Small intestine (tissue), 7 donors: ENCODE results near the gene ZNF557. TPM values are rescaled to one million over a fixed set of nuclear protein-coding genes. Genes with fewer than 3 reads are reported as not detected.
"Not testable (repeated sequence)": the region's sequence is repeated elsewhere in the genome, so short reads cannot be mapped to it uniquely, and the experiment has no call there.

Experiments used
- DNase-seq, 2 donors: peaks; one replicate each; pipeline versions ENCODE4 v3.0.0 to v3.0.0-alpha.2; 2013
- FAIRE-seq: peaks from 2 replicates; lab custom pipeline; 2012; peaks lifted over from hg19 to GRCh38; lab: Jason Lieb, UNC
- H3K27ac ChIP-seq, 3 donors: one replicate each; pipeline ENCODE4 v1.5.1; 2013; ENCODE audit warnings: low read length in 2 of 3, mild to moderate bottlenecking in 2 of 3, control low read depth in 1 of 3, inconsistent platforms in 1 of 3, low read depth in 1 of 3, moderate library complexity in 1 of 3
- H3K27me3 ChIP-seq, 3 donors: one replicate each; pipeline ENCODE4 v1.6.1; 2013; ENCODE audit warnings: low read length in 3 of 3, inconsistent platforms in 1 of 3; ENCODE audit not compliant: control insufficient read depth in 3 of 3, insufficient read depth in 3 of 3
- H3K36me3 ChIP-seq, 3 donors: one replicate each; pipeline ENCODE4 v1.6.1; 2013; ENCODE audit warnings: low read length in 3 of 3, inconsistent platforms in 1 of 3, low read depth in 1 of 3, mild to moderate bottlenecking in 1 of 3, moderate library complexity in 1 of 3; ENCODE audit not compliant: control insufficient read depth in 3 of 3, insufficient read depth in 2 of 3
- H3K4me1 ChIP-seq, 3 donors: one replicate each; pipeline ENCODE4 v1.6.1; 2013; ENCODE audit warnings: low read length in 2 of 3, inconsistent platforms in 1 of 3, low read depth in 1 of 3, mild to moderate bottlenecking in 1 of 3, moderate library complexity in 1 of 3; ENCODE audit not compliant: control insufficient read depth in 3 of 3, insufficient read depth in 2 of 3
- H3K4me3 ChIP-seq, 3 donors: one replicate each; pipeline ENCODE4 v1.5.1; 2013; ENCODE audit warnings: low read length in 3 of 3, control low read depth in 1 of 3, inconsistent platforms in 1 of 3, low read depth in 1 of 3, mild to moderate bottlenecking in 1 of 3, moderate library complexity in 1 of 3
- H3K9me3 ChIP-seq, 2 donors: one replicate each; pipeline ENCODE4 v1.6.1; 2013; ENCODE audit warnings: low read depth in 1 of 2, low read length in 1 of 2; ENCODE audit not compliant: control insufficient read depth in 2 of 2, insufficient read depth in 1 of 2
- WGBS, 3 donors: extraction: QIAGEN DNeasy Blood & Tissue Kit; methylation state at CpG; one replicate each; pipeline ENCODE4 v1.1.7; 2013; 5-methylcytosine and 5-hydroxymethylcytosine counted together
- polyA plus RNA-seq, 4 donors: library from polyadenylated mRNA; stranded (reverse) in 3 of 4; unstranded in 1 of 4; fragments of 200-250 nt in 3 of 4; fragments of 120-200 nt in 1 of 4; gene quantifications; one replicate each; pipeline versions ENCODE4 v1.2.1 to v1.2.3, GENCODE V29; 2013
- donor health status: healthy with polysubstance abuse.
- donor health status: control.
- donor health status: control.
- donor health status: Bipolar disorder and iron deficiency.
- donor health status: healthy.

ZNF557 gene
- polyA plus RNA-seq, 4 donors, result 1.9 to 6.6 (median 2.4) TPM

- WGBS, 3 donors, result 83 to 94% (median 91%) methylated on average over 7 of the region's 7 CpGs
- H3K27me3 ChIP-seq, DNase-seq, H3K4me3 ChIP-seq, H3K9me3 ChIP-seq, H3K27ac ChIP-seq, H3K4me1 ChIP-seq, H3K36me3 ChIP-seq, FAIRE-seq: not testable (repeated sequence)
These were observed 16.6 kb upstream of the ZNF557 start for GRCh38 chr19:7052896-7053295.

GRCh38 chr19:7054635-7055368 lies 14.7 kb upstream of the ZNF557 start:
- 95 to 97% (median 96%) methylated on average over 8 to 12 of the region's 14 CpGs for WGBS, 3 donors
- not testable (repeated sequence) for H3K27ac ChIP-seq, H3K36me3 ChIP-seq, H3K4me3 ChIP-seq, H3K9me3 ChIP-seq, H3K27me3 ChIP-seq, DNase-seq, H3K4me1 ChIP-seq
- FAIRE-seq, result peak; percentile 26

DNA sequence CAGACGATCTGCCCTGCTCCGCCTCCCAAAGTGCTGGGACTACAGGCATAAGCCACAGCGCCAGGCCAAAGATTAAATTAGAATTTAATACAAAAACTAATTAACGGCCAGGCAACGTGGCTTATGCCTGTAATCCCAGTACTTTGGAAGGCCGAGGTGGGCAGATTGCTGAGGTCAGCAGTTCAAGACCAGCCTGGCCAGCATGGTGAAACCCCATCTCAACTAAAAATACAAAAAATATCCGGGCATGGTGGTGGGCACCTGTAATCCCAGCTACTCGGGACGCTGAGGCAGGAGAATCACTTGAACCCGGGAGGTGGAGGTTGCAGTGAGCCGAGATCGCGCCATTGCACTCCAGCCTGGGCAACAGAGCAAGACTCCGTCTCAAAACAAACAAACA lies 13.8 kb upstream of the ZNF557 start:
- H3K4me3 ChIP-seq, H3K27me3 ChIP-seq, H3K36me3 ChIP-seq, H3K27ac ChIP-seq, FAIRE-seq, H3K4me1 ChIP-seq, H3K9me3 ChIP-seq, DNase-seq: not testable (repeated sequence)
- WGBS, 3 donors, result 89 to 92% (median 90%) methylated on average over 12 of the region's 14 CpGs

DNA sequence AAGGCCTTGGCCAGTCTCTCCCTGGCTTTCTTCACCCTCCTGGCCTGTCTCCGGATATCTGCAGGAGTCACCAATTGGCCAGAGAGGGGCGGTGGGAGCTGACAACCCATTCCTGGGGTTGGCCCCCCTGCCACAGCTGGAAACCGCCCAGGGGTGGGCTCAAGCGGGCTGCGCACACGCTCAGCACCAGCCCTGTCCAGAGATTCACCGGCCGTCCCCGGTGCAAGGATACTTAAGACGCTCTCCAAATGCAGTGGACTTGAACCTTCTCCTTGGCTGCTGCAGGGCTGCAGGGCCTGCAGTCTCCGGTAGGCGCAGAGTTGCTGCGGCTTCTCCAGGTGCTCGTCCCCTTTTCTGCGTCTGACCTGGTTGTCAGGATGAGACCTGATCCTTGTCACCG lies 13.1 kb upstream of the ZNF557 start:
- H3K4me1 ChIP-seq, H3K36me3 ChIP-seq, H3K27ac ChIP-seq, H3K27me3 ChIP-seq, FAIRE-seq, H3K9me3 ChIP-seq, H3K4me3 ChIP-seq, DNase-seq: not testable (repeated sequence)
- WGBS, 3 donors, result 84 to 95% (median 89%) methylated on average over 8 of the region's 16 CpGs

DNA sequence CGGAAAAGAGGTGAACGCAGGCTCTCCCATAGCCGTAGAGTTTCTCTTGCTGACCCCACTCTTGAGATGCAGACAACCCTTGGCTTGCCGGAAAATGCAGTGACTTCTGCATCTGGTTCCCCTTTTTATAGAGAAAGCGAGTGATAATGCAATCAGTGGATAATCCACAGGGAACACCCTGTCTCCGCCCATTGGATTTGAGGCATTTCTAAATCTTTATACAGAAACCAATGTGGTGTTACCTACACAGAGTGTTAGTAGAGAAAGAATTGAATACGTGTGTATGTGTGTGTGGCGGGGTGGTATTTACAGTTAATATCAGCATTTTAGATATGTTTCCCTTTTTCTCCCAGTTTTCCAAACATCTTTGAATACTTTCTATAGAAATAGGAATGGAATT lies 10.9 kb upstream of the ZNF557 start, which contains the start of gene MBD3L3:
TSS of gene MBD3L3 (minus strand) at position 101 of the 400 bp plus-strand sequence. CDS start at position 30, 71 bp downstream.
- H3K4me1 ChIP-seq, DNase-seq, H3K36me3 ChIP-seq, H3K27me3 ChIP-seq, H3K9me3 ChIP-seq, H3K4me3 ChIP-seq, FAIRE-seq, H3K27ac ChIP-seq: not testable (repeated sequence)
- no CpG with 5 or more reads among the region's 8 CpGs for WGBS, 3 donors

- not testable (repeated sequence) for DNase-seq, H3K27ac ChIP-seq, H3K9me3 ChIP-seq, FAIRE-seq, H3K36me3 ChIP-seq, H3K27me3 ChIP-seq, H3K4me3 ChIP-seq, H3K4me1 ChIP-seq
- WGBS, 3 donors, result 58 to 71% (median 63%) methylated on average over 1 of the region's 2 CpGs
These were observed 9.5 kb upstream of the ZNF557 start for GRCh38 chr19:7059977-7060376.

GRCh38 chr19:7063339-7063738 lies 6.2 kb upstream of the ZNF557 start:
- Histone ChIP-seq H3K9me3 (peaks cover 0 to 6% of the 10 kb centered on the region in 2 donors), H3K27ac (no peak overlapping the region), H3K4me1 (no peaks in the 10 kb centered on the region), H3K36me3 (no peaks in the 10 kb centered on the region), H3K4me3 (no peak overlapping the region), H3K27me3 (no peaks in the 10 kb centered on the region)
- 77 to 82% (median 81%) methylated on average over 4 of the region's 4 CpGs for WGBS, 3 donors
- no peak for FAIRE-seq
- peak in 1 of 2 donors; percentile 2 for DNase-seq

DNA sequence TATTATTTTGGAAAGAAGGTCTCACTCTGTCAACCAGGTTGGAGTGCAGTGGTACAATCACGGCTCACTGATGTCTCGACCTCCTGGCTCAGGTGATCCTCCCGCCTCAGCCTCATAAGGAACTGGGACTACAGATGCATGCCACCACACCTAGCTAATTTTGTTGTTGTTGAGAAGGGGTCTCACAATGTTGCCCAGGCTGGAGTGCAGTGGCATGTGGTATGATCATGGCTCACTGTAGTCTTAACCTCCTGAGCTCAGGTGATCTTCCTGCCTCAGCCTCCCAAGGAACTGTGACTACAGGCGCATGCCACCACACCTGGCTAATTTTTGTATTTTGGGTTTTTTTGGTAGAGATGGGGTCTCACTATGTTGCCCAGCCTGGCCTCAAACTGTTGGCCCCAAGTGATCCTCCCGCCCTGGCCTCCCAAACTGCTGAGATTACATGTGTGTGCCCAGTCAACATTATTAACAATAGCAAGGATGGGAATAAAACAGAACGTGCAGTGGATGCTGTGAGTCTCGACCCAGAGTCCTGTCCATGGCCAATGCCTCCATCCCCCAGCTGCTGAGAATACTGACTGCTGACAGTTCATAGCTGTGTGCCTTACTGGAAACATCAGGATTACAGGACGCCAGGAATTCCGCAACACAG lies 5.6 kb upstream of the ZNF557 start:
- FAIRE-seq, result no peak
- Histone ChIP-seq H3K27me3 (no peaks in the 10 kb centered on the region), H3K36me3 (no peaks in the 10 kb centered on the region), H3K4me1 (no peaks in the 10 kb centered on the region), H3K9me3 (peaks cover 0 to 6% of the 10 kb centered on the region in 2 donors), H3K27ac (no peak overlapping the region), H3K4me3 (no peak overlapping the region)
- peak in 1 of 2 donors; percentile 1 for DNase-seq
- 91 to 92% (median 91%) methylated on average over 9 of the region's 9 CpGs for WGBS, 3 donors
